HFFc6 (cell line): ENCODE results near the gene MAP3K6. TPM values are rescaled to one million over a fixed set of nuclear protein-coding genes. Genes with fewer than 3 reads are reported as not detected.

ENCODE experiments used
- DNase-seq: peaks from one replicate; pipeline ENCODE4 v3.0.0-alpha.2; 2018
- H3K27ac Mint-ChIP-seq: 2 replicates; pipeline ENCODE4 v1.8.0; 2020; ENCODE audit warnings: mild to moderate bottlenecking, mixed read lengths
- H3K27me3 Mint-ChIP-seq: 2 replicates; pipeline ENCODE4 v1.8.0; 2021; ENCODE audit warnings: mild to moderate bottlenecking, moderate library complexity, mixed read lengths; ENCODE audit not compliant: insufficient read depth
- H3K36me3 Mint-ChIP-seq: 2 replicates; pipeline ENCODE4 v1.8.0; 2021; ENCODE audit warnings: low read depth, mixed read lengths
- H3K4me1 Mint-ChIP-seq: 2 replicates; pipeline ENCODE4 v1.8.0; 2020; ENCODE audit warnings: low read depth, mixed read lengths
- H3K4me3 Mint-ChIP-seq: 2 replicates; pipeline ENCODE4 v1.8.0; 2020; ENCODE audit warnings: mild to moderate bottlenecking, moderate library complexity, mixed read lengths
- H3K9me3 Mint-ChIP-seq: 2 replicates; pipeline ENCODE4 v1.8.0; 2020; ENCODE audit warnings: mild to moderate bottlenecking, mixed read lengths
- CTCF ChIP-seq: fragments of 200-600 bp; sonication (generic); IDR thresholded peaks from 2 replicates; pipeline ENCODE4 v1.5.0; 2021; ENCODE audit warnings: antibody characterized with exemption, mild to moderate bottlenecking
- total RNA-seq, 6 experiments: library from RNA; stranded (reverse); fragmentation: NEBNext Ultra II Directional; extraction: Animal tissue kit (Norgen Biotek cat#: 25700); gene quantifications; 2 replicates in 1 of 6; 3 replicates in 5 of 6; pipeline ENCODE4 v1.2.3, GENCODE V29; 2021

Gene MAP3K6
- total RNA-seq, 6 experiments from 2014 or later = 22.6 to 30.8 (median 27.7) TPM

- H3K4me1 Mint-ChIP-seq = no peaks in the 10 kb centered on the region
- no peak for TF ChIP-seq CTCF
- H3K4me3 Mint-ChIP-seq = no peak within 1 kb of the TSS
- H3K9me3 Mint-ChIP-seq = no peaks in the 10 kb centered on the region
- no peak within 1 kb of the TSS for H3K27ac Mint-ChIP-seq
- H3K36me3 Mint-ChIP-seq = no peaks in the 10 kb centered on the region
- H3K27me3 Mint-ChIP-seq = peaks cover 5% of the 10 kb centered on the region
- DNase-seq = no peak
Observed at GRCh38 chr1:27383039-27383605, 16.4 kb upstream of the MAP3K6 start, which contains the start of gene CD164L2. TSS of gene CD164L2 (minus strand) at chr1:27383333. CDS start at chr1:27383239, 94 bp downstream.

GRCh38 chr1:27381969-27382762 is 15.4 kb upstream of the MAP3K6 start:
- Mint-ChIP-seq H3K4me1 (no peaks in the 10 kb centered on the region), H3K27me3 (peaks cover 5% of the 10 kb centered on the region), H3K4me3 (no peak overlapping the region), H3K27ac (no peak overlapping the region), H3K9me3 (no peaks in the 10 kb centered on the region), H3K36me3 (no peaks in the 10 kb centered on the region)
- no peak for DNase-seq
- TF ChIP-seq CTCF = no peak

DNA sequence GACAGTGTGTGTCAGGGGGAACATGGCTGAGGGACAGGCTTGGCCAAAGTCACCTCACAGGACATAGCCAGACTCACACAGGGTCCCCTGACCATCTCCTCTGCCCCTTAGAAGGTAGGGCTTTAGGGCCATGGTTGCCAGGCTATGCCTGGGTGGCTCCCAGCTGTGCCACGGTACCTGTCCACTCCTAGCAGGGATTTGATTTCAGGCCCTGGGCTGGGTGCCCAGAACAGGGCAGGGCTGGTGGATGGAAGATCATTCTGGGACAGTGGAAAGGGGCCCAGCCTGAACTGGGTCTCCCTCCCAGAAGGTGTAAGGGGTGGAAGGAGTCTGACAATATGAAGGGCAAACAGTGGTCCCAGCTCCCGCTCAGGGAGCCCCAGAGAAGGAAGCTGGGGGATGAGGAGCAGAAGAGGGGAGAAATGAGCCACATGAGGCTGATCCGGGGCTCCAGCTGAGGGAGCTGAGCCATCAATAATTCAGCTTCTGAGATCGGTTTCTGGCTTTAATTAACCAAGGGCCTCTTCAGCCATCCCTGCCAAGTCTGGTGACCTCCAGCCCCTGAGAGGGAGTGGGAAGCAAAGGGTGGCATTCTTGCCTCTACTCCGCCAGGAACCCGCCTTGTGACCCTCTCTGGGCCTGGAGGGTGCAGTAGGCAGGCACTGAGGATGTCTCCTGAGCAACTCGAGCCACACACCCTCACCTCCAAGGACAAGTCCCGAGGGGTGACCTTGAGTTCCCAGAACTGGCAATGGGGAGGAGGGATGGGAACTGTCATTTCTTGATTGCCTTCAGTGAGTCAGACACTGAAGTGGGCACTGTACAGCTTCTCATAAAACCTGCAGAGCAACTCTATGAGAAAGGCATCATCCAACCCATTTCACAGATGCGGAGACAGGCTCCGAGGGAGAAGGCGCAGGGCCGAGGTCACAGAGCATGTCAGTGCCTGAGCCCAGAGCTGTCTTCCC is 14.3 kb upstream of the MAP3K6 start:
- no peak overlapping the region for H3K27ac Mint-ChIP-seq
- no peak for DNase-seq
- no peaks in the 10 kb centered on the region for H3K9me3 Mint-ChIP-seq
- H3K27me3 Mint-ChIP-seq = peaks cover 9% of the 10 kb centered on the region
- no peaks in the 10 kb centered on the region for H3K36me3 Mint-ChIP-seq
- H3K4me1 Mint-ChIP-seq = no peaks in the 10 kb centered on the region
- H3K4me3 Mint-ChIP-seq = no peak overlapping the region
- TF ChIP-seq CTCF = no peak

DNA sequence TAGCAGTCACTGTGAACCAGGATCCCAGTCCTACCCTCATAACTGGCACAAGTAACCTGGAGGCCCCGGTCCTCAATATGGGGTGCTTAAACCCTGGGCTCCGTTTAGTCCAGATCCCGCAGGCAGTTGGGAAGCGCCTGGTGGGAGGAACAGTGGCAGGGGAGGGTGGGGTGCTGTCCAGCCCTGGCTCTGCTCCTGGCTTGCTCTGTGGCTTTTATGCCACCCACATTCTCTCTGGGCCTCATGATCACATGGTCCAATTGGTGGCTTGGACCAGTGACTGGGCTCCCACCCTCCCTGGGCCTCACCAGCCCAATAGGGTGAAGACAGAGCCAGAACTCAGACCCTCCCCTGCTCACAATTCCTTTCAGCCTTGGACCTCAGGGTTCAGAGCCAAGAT is 13.5 kb upstream of the MAP3K6 start:
- DNase-seq = no peak
- no peaks in the 10 kb centered on the region for H3K36me3 Mint-ChIP-seq
- no peaks in the 10 kb centered on the region for H3K9me3 Mint-ChIP-seq
- no peak for TF ChIP-seq CTCF
- H3K4me3 Mint-ChIP-seq = no peak overlapping the region
- H3K27ac Mint-ChIP-seq = no peak overlapping the region
- H3K27me3 Mint-ChIP-seq = peaks cover 9% of the 10 kb centered on the region
- no peaks in the 10 kb centered on the region for H3K4me1 Mint-ChIP-seq

- Mint-ChIP-seq H3K4me1 (no peaks in the 10 kb centered on the region), H3K4me3 (no peak overlapping the region), H3K36me3 (no peaks in the 10 kb centered on the region), H3K27ac (no peak overlapping the region), H3K27me3 (peaks cover 9% of the 10 kb centered on the region), H3K9me3 (no peaks in the 10 kb centered on the region)
- DNase-seq = no peak
- TF ChIP-seq CTCF = no peak
Observed at GRCh38 chr1:27379564-27380122, 12.9 kb upstream of the MAP3K6 start.
